Skeletal muscle tissue (tissue), 4 donors: ENCODE measurements around the gene GPR32. TPM values are rescaled to one million over a fixed set of nuclear protein-coding genes. Genes with fewer than 3 reads are reported as not detected.
"Not testable (repeated sequence)": the region's sequence is repeated elsewhere in the genome, so short reads cannot be mapped to it uniquely, and the experiment has no call there.

ENCODE experiments used
- H3K27ac ChIP-seq: one replicate; pipeline ENCODE4 v1.7.0; 2013; ENCODE audit warnings: mild to moderate bottlenecking, low read depth, low read length, inconsistent platforms
- H3K27me3 ChIP-seq, 3 donors: one replicate each; pipeline ENCODE4 v1.7.0; 2013; ENCODE audit warnings: low read length in 3 of 3; ENCODE audit not compliant: control insufficient read depth in 3 of 3, insufficient read depth in 3 of 3
- H3K36me3 ChIP-seq, 3 donors: one replicate each; pipeline ENCODE4 v1.7.0; 2013; ENCODE audit warnings: low read length in 3 of 3; ENCODE audit not compliant: control insufficient read depth in 3 of 3, insufficient read depth in 3 of 3
- H3K4me1 ChIP-seq, 3 donors: one replicate each; pipeline ENCODE4 v1.7.0; 2013; ENCODE audit warnings: low read length in 3 of 3, mild to moderate bottlenecking in 3 of 3; ENCODE audit not compliant: control insufficient read depth in 3 of 3, insufficient read depth in 3 of 3
- H3K4me3 ChIP-seq, 3 donors: one replicate each; pipeline ENCODE4 v1.7.0; 2013; ENCODE audit warnings: low read length in 3 of 3
- H3K9ac ChIP-seq, 3 donors: one replicate each; pipeline ENCODE4 v1.7.0; 2013; ENCODE audit warnings: low read length in 3 of 3, mild to moderate bottlenecking in 3 of 3, moderate library complexity in 2 of 3, low read depth in 1 of 3
- H3K9me3 ChIP-seq, 3 donors: one replicate each; pipeline ENCODE4 v1.7.0; 2013; ENCODE audit warnings: low read length in 3 of 3; ENCODE audit not compliant: control insufficient read depth in 3 of 3
- total RNA-seq: library from RNA; depleted of rRNA; stranded (reverse); fragments of >200 nt; gene quantifications from one replicate; pipeline ENCODE4 v1.2.3, GENCODE V29; 2014
- donor health status: Osteomylitis.

The GPR32 gene
- total RNA-seq, 1 donor from 2014 or later: not detected

GRCh38 chr19:50764409-50764808, 5.9 kb upstream of the GPR32 start:
- Histone ChIP-seq H3K9ac (no peak overlapping the region), H3K4me1 (no peaks in the 10 kb centered on the region), H3K36me3 (no peaks in the 10 kb centered on the region), H3K27ac (no peak overlapping the region), H3K4me3 (no peak overlapping the region), H3K27me3 (peaks cover 0 to 8% (median 5%) of the 10 kb centered on the region in 3 donors), H3K9me3 (no peaks in the 10 kb centered on the region)

GRCh38 chr19:50766746-50767145, 3.5 kb upstream of the GPR32 start:
- not testable (repeated sequence) for H3K4me3 ChIP-seq, H3K27ac ChIP-seq, H3K36me3 ChIP-seq, H3K4me1 ChIP-seq, H3K9me3 ChIP-seq, H3K9ac ChIP-seq
- peaks cover 0 to 12% (median 6%) of the 10 kb centered on the region in 3 donors for H3K27me3 ChIP-seq

GRCh38 chr19:50767263-50767662, 3.0 kb upstream of the GPR32 start:
- H3K4me3 ChIP-seq, H3K27ac ChIP-seq, H3K36me3 ChIP-seq, H3K9me3 ChIP-seq, H3K4me1 ChIP-seq, H3K9ac ChIP-seq: not testable (repeated sequence)
- H3K27me3 ChIP-seq: peaks cover 0 to 12% (median 6%) of the 10 kb centered on the region in 3 donors

GRCh38 chr19:50768277-50768676, 2.0 kb upstream of the GPR32 start:
- Histone ChIP-seq H3K4me3 (no peak overlapping the region), H3K9me3 (peaks cover 0 to 4% (median 0%) of the 10 kb centered on the region in 3 donors), H3K4me1 (no peaks in the 10 kb centered on the region), H3K27ac (no peak overlapping the region), H3K36me3 (no peaks in the 10 kb centered on the region), H3K27me3 (peaks cover 0 to 12% (median 6%) of the 10 kb centered on the region in 3 donors), H3K9ac (no peak overlapping the region)

GRCh38 chr19:50770888-50771287, 624 bp downstream of the GPR32 start:
- Histone ChIP-seq H3K36me3 (no peaks in the 10 kb centered on the region), H3K4me3 (no peak overlapping the region), H3K9ac (no peak overlapping the region), H3K4me1 (no peaks in the 10 kb centered on the region), H3K27me3 (peaks cover 0 to 17% (median 6%) of the 10 kb centered on the region in 3 donors), H3K9me3 (peaks cover 0 to 4% (median 0%) of the 10 kb centered on the region in 3 donors), H3K27ac (no peak overlapping the region)

GRCh38 chr19:50772476-50772875, 2.2 kb downstream of the GPR32 start:
- Histone ChIP-seq H3K27me3 (peaks cover 6 to 18% (median 7%) of the 10 kb centered on the region in 3 donors), H3K4me1 (no peaks in the 10 kb centered on the region), H3K36me3 (no peaks in the 10 kb centered on the region), H3K27ac (no peak overlapping the region), H3K9me3 (peaks cover 0 to 4% (median 0%) of the 10 kb centered on the region in 3 donors), H3K4me3 (no peak overlapping the region), H3K9ac (no peak overlapping the region)

- not testable (repeated sequence) for H3K9me3 ChIP-seq, H3K36me3 ChIP-seq, H3K9ac ChIP-seq, H3K4me1 ChIP-seq, H3K4me3 ChIP-seq, H3K27ac ChIP-seq
- peaks cover 10 to 23% (median 11%) of the 10 kb centered on the region in 3 donors for H3K27me3 ChIP-seq
Measured at GRCh38 chr19:50772912-50773311, 2.6 kb downstream of the GPR32 start.

GRCh38 chr19:50773454-50773853, 3.2 kb downstream of the GPR32 start:
- not testable (repeated sequence) for H3K4me3 ChIP-seq, H3K27ac ChIP-seq, H3K9me3 ChIP-seq, H3K4me1 ChIP-seq, H3K9ac ChIP-seq, H3K36me3 ChIP-seq
- peaks cover 15 to 28% (median 17%) of the 10 kb centered on the region in 3 donors for H3K27me3 ChIP-seq

GRCh38 chr19:50776131-50776530, 5.9 kb downstream of the GPR32 start:
- Histone ChIP-seq H3K4me3 (no peak overlapping the region), H3K9me3 (peaks cover 0 to 4% (median 0%) of the 10 kb centered on the region in 3 donors), H3K27ac (no peak overlapping the region), H3K27me3 (peaks cover 42 to 46% (median 43%) of the 10 kb centered on the region in 3 donors), H3K4me1 (no peaks in the 10 kb centered on the region), H3K9ac (no peak overlapping the region), H3K36me3 (no peaks in the 10 kb centered on the region)

- Histone ChIP-seq H3K9ac (no peak overlapping the region), H3K27ac (no peak overlapping the region), H3K4me1 (no peaks in the 10 kb centered on the region), H3K9me3 (peaks cover 0 to 3% (median 0%) of the 10 kb centered on the region in 3 donors), H3K4me3 (no peak overlapping the region), H3K27me3 (peaks cover 44 to 47% (median 46%) of the 10 kb centered on the region in 3 donors), H3K36me3 (no peaks in the 10 kb centered on the region)
Measured at GRCh38 chr19:50777261-50777660, 7.0 kb downstream of the GPR32 start.
